Astrocyte of the cerebellum (primary cell): ENCODE results near the gene DSG2.

Experiments
- DNase-seq: peaks from one replicate; pipeline ENCODE4 v3.0.0-alpha.2; 2011; ENCODE audit warnings: low read depth
- H3K4me3 ChIP-seq: 2 replicates; pipeline ENCODE4 v1.5.1; 2011; ENCODE audit warnings: mild to moderate bottlenecking, low read depth, low read length, moderate library complexity
- CTCF ChIP-seq: IDR thresholded peaks from 2 replicates; pipeline ENCODE4 v1.5.1; 2012; ENCODE audit warnings: low read length, low read depth, moderate library complexity, mild to moderate bottlenecking; ENCODE audit errors: missing control alignments
- in situ Hi-C: cut with HindIII; loops from 2 replicates; pipeline ENCODE4 v1.10.0; 2017; ENCODE audit warnings: low sequenced_read_pairs

Gene DSG2

GRCh38 chr18:31595121-31595771 lies 97.3 kb downstream of the DSG2 start:
- in situ Hi-C loops, result no loop called here
- no peak for DNase-seq
- no peak overlapping the region for H3K4me3 ChIP-seq
- TF ChIP-seq CTCF, result no peak

GRCh38 chr18:31596081-31596872 lies 98.3 kb downstream of the DSG2 start:
- DNase-seq, result no peak
- no peak overlapping the region for H3K4me3 ChIP-seq
- in situ Hi-C loops, result no loop called here
- no peak for TF ChIP-seq CTCF

- no peak for DNase-seq
- TF ChIP-seq CTCF, result no peak
- in situ Hi-C loops, result no loop called here
- no peak overlapping the region for H3K4me3 ChIP-seq
These were observed 100.2 kb downstream of the DSG2 start for GRCh38 chr18:31598021-31598805.
